ENCODE results near the gene BCL2L1.
"Not testable (repeated sequence)": the region's sequence is repeated elsewhere in the genome, so short reads cannot be mapped to it uniquely, and the experiment has no call there.

The BCL2L1 gene

DNA sequence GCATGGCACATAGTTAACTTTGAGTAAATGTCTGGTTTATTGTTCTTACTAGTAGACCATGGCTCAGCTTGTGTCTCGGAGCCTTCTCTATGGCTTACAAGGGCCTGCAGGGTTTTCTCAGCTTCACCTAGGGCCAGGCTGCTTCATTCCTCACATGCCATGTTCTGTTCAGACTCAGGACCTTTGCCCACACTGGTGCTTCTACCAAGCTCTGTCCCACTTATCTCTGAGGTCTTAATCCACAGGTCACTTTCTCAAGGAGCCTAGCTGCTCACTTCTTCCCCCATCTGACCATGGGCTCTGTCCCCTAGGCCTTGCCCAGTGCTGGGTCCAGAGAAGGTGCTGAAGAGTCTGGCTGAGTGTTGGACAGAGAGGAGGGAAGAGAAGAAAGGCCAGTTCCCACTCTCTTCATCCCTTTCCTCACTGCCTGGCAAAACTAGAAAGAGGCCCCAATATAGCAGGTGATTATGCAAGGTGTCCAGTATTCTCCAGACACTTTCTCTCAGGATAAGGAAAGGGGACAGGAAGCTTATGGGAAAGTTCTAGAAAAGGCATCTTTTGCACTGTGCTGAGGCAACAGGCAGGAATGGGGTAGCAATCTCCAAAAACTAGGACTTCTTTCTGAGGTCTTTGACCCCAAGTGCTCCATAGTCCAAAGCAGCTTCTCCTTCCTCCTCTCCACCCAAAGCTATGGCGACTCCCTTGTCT lies 45.0 kb downstream of the BCL2L1 start:
- in situ Hi-C loops (cut with MboI; ENCODE audit: low sequenced_read_pairs) = no loop called here

DNA sequence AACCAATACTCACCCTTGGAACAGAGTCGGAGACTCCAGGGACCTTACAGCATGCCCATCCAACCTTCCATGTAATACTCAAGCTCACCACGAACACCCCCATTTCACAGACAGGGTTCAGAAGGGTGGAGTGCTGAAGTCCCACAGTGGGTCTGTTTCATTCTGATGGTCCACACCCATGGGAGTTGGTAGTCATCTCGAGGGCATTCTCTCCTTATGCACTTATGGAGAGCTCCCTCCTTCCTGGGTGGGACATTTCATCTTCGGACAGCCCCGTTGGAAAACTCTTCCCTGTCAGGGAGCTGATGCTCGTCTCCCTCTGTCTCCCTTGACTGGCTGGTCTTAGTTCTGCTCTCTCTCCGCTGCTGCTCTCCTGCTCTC lies 46.1 kb downstream of the BCL2L1 start:
- in situ Hi-C loops (cut with MboI; ENCODE audit: low sequenced_read_pairs) = no loop called here

DNA sequence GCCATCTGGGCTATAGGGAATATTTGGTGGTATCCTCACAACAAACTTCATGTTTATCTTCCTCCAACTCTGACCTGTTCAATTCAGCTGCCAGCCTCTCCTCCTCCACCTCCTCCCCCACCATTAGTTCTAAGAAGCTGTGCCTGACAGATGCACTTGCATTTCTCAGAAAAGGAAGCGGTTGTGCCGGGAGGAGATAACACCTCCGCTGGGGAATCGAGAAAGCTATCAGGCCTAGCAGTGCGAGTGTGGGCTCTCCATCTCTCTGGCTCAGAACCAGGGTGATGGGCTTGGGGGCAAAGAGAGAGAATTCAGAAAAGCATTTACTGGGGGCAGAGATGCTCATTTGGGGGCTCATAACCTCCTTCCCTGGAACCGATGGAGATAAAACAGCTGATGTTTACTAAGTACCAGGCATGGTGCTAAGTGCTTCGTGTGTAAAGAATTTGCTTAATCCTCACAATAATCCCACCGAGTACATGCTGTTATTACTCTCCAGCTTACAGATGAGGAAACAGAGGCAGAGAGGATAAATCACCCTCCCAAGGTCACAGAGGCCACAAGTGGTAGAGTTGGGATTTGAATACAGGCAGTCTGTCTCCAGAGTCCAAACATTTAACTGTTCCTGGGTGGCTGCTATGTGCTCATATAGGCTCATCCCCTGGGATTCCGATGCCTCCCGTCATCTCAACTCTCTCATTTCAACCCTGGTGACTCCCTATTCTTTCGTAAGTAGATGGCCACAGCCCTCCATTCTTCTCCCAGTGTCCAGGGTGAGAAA lies 46.6 kb downstream of the BCL2L1 start:
- in situ Hi-C loops (cut with MboI; ENCODE audit: low sequenced_read_pairs) = no loop called here

DNA sequence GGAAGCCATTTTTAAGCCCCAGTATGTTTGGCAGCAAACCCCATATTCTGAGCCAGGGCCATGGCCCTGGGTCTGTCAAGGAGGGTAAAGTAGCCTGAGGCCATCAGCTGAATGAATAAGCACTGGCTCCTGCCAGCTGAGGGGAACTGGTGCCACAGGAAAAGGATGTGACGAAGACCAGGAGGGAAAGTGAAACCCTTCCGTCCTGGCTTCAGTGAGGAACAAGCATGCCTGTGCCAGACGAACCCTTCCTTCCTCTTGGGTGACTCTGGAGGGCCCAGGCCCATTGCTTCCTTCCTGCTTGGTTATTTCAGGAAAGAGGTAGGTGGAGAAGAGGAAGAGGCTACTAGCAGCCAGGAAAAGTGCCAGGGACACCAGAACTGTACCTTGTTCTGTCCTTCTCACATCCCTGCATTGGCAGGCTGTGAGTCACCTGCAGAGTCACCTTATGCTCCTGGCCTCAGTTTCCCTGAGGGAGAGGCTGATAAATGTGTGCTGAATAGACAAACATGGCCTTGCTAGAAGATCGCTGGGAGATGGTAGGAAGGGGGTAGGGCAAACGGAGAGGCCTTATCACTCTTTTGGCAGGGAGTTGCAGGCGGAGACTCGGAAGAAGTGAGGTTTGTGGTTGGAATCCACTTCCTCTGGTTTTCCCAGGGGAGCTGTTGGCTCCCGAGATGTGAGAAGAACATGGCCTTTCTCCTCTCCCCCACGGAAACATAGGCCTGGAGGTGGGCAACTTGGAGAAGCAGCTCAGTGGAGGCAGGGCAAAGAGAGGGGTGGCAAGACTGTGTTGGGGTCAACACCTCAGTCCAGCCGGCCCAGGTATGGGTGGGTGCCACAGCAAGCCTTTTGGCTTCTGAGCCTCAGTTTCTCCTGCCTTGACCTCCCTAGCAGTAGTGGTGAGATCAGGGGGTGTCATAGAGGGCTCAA lies 47.5 kb downstream of the BCL2L1 start:
- in situ Hi-C loops (cut with MboI; ENCODE audit: low sequenced_read_pairs) = no loop called here

DNA sequence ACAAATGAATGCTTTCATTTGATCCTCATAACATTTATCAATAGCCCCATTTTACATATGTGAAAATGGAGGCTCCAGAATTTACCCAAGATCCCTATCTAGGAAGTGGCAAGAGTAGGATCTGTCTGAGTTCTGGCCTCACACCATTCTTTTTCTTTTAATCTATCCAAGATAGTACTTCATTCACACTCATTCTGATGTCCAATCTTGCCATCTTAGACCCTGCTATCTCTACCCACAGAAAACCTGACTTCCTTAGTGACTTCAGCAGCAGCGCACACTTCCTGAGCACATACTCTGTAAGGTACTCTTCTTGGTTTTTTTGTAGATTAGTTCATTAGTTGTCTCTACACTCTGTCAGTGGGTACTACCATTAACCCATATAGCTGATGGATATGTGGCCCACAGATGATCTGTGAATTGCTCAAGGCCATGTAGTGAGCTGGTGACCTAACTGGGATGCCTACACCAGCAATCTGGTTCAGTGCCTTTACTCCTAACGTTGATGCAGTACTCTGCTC lies 48.7 kb downstream of the BCL2L1 start:
- in situ Hi-C loops (cut with MboI; ENCODE audit: low sequenced_read_pairs) = no loop called here

DNA sequence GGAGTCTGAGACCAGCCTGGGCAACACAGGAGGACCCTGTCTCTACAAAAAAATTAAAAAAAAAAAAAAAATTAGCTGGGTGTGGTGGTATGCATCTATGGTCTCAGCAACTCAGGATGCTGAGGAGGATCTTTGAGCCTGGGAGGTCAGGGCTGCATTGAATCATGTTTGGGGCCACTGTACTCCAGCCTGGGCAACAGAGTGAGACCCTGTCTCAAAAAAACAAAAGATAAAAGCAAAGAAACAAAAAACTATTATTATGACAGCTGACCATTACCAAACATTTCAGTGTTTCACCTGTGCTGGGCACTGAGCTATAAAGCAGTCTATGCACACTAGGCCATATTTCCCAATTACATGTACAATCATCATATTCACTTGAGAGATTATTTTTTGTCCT lies 49.2 kb downstream of the BCL2L1 start:
- in situ Hi-C loops (cut with MboI; ENCODE audit: low sequenced_read_pairs) = no loop called here

DNA sequence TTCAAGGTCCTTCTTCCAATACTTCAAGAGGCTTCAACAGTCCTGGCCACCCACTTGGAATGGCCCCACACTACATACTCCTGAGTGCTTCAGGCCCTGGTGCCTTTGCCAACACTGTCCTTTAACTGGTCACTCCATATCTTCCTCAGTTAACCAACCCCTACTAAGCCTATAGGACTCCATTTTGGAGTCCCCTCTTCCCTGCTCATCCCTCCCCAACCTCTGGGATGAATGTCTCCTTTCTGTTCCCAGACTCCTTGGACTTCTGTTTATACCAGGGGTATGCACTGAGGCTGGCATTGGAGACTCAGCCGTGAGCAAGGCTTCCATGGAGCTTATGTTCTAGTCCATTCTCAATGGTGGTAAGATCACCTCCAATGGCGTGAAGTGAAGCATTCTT lies 51.3 kb downstream of the BCL2L1 start:
- in situ Hi-C loops (cut with MboI; ENCODE audit: low sequenced_read_pairs) = no loop called here

DNA sequence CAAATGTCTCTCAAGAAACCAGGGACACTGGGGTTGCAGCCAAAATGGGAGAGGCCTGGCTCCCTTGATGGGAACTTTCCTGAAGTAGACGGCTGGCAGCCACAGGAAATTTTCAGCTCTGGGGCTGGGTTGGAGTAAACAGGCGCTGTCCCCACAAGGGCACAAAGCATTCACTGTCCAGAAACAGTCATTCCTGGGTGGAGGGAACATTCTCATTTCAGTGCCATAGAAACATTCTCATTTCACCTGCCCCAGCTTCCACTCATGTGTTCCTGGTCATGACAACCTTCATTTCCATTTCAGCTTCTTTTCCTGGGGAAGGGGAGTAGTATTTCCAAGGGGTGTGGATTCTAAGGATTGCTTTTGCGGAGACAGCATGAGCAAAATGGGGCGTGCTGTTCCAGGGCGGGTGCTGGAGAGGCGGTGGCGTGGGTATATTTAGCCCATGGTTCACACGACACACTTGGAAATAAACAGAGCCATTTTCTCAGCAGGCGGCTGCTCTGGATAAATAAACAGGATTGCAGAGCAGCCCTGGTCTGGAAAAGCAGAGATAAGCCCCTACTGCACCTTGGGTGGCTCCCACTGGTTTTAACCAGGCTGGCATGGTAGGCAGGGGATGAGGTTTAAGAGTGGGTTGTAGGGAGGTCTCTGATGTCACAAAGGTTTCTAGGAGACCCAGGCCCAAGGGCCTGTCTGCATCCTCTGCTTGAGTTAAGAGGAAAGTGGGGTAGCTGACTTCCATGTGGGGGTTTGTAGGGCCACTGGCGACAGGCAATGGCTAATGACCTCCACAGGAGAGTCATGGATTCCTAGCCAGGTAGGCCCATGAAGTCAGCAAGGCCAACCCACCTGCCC lies 52.1 kb downstream of the BCL2L1 start:
- in situ Hi-C loops (cut with MboI; ENCODE audit: low sequenced_read_pairs) = no loop called here

DNA sequence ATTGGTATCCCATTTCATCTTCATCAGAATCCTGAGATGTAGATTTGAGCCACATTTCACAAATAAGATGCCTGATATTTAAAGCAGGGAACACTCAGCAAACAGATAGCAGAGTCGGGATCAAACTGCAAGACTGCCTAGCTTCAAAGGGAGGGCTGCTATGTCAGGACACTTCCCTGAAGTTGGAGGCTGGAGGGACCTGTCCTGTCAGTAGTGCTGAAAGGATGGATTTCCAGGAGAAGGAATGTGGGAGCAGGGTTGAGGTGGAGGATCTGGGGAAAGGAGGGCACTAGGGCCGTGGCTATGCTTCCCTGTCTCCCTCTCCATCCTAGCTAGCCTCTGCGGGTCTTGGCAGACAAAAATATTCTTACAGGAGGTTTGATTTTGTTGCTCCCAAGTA lies 52.8 kb downstream of the BCL2L1 start:
- in situ Hi-C loops (cut with MboI; ENCODE audit: low sequenced_read_pairs) = no loop called here

DNA sequence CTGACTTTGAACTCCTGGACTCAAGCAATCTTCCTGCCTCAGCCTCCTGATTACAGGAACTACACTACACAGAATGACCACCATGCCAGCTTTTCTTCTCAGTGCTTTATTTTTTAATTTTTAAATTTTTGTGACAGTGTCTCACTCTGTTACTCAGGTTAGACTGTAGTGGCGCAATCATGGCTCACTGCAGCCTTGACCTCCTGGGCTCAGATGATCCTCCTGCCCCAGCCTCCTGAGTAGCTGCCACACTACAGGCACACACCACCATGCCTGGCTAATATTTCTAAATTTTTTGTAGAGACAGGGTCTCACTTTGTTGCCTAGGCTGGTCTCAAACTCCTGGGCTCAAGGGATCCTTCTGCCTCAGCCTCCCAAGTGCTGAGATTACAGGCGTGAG lies 53.7 kb downstream of the BCL2L1 start:
- in situ Hi-C loops (cut with MboI; ENCODE audit: low sequenced_read_pairs) = not testable (repeated sequence)

DNA sequence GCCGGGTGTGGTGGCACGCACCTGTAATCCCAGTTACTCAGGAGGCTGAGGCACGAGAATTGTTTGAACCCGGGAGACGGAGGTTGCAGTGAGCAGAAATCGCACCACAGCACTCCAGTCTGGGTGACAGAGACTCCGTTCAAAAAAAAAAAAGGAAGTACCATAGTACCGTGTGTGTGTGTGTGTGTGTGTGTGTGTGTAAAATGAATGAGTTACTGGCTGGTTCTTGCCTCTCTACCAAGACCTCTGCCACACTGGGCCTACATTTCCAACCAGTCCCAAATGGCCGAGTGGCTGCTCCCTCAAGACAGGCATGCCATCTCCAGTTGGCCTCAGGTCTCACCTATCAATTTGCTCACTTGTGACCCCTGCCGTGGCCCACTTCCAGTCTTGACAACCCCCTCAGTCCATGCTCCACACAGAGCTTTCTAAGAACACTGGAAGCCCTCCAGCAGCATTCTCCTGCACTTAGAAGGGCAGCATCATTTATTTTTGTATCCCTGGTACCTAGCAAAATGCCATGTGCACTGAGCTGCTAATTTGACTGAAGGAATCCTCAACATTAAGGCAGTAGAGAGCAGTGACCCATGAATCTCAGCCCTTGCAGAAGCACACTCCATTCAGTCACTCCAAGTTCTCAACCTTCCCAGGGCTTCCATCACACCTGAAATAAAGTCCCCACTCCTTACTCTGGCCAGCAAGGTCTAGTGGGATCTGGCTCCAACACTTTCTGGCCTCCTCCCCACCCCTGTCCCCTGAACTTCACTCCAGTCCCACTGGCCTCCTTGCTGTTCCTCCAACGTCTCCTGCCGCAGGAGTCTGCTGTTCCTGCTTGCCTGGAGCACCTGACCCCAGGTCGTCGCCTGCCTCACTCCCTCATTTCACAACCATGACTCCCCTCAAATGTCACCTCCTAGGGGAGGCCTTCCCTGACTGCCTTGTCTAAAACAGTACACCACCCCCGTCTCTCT lies 55.1 kb downstream of the BCL2L1 start:
- in situ Hi-C loops (cut with MboI; ENCODE audit: low sequenced_read_pairs) = no loop called here

DNA sequence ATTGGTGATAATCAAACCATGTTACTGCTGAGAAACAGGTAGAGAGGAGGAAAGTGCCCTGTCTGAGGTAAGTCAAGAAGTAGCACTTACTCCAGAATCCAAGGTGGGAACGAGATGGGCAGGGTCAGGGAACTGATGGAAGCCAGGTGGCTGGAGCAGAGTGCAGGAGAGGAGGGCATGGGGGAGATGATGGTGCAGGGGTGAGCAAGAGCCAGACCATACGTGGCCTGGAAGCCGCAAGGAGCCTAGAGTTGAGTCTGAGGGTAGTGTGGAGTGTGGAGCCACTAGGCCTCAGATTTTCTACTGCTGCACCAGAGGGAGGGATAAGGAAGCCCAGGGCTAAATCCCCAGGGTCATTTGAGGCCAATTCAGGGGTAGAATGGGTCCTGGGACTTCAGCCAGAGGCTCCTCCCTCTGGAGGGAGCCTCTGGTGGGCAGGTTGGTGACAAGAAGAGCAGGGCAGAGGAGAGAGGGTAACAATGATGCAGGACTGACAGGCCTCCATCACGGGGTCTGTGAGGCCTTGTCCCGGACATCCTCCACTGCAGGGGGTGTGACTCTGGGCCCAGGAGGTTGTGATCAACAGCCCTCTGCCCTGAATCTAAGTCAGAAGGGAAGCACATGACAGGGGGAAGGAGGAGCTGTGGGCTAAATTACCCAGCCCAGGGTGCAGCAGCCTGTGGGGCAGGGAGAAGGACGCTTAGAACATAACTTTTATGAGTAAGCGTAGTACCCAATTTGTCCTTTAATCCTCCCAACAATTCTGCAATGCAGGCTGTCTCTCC lies 56.2 kb downstream of the BCL2L1 start:
- in situ Hi-C loops (cut with MboI; ENCODE audit: low sequenced_read_pairs) = no loop called here

DNA sequence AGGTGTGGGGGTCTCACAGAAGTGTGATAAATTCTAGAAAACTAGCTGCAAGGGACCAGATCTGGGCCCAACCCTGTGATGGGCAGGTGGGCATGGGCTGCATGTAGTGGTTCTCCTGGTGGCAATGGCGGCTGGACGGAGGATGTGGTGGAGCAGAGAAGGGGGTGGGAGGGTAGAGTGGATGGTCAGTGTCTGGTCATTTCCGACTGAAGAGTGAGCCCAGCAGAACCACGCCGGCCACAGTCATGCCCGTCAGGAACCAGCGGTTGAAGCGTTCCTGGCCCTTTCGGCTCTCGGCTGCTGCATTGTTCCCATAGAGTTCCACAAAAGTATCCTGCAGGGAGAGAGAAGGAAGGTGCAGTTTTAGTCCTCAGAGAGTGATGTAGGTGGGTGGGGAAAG lies 56.9 kb downstream of the BCL2L1 start:
- in situ Hi-C loops (cut with MboI; ENCODE audit: low sequenced_read_pairs) = no loop called here

DNA sequence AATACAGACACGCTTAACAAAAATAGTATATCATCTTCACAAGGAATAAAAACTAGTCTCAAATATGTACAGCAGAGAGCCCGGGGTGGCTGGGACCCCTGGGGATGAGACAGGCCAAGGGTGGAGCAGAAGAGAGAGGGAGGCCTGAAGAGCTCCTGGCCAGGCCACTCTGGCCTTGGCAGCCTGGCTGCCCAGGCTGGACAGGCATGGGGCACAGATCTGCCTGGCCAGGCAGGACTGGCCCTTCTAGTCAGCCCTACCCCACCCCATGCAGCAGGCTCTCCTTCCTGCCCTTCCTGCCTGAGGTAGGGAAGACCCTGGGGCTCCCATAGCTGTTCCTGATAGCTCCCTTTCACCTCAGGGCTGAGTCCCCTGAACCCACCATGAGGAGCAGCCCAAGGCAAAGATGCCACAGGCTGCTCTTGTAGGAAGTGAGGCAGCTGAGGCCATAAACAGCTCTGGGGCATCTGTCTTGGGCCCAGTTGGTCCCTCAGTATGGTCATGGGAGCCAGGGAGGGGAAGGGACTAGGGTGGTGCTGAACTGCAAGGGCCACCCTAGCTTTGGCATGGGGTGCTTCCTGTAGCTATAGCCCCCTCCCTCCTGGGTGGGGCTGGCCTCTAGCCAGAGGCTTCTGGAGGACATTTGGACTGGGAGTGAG lies 57.8 kb downstream of the BCL2L1 start:
- in situ Hi-C loops (cut with MboI; ENCODE audit: low sequenced_read_pairs) = loop anchor here (5.0 kb wide), 1 partner anchor 57 kb away; the partner anchor contains the start of gene BCL2L1

DNA sequence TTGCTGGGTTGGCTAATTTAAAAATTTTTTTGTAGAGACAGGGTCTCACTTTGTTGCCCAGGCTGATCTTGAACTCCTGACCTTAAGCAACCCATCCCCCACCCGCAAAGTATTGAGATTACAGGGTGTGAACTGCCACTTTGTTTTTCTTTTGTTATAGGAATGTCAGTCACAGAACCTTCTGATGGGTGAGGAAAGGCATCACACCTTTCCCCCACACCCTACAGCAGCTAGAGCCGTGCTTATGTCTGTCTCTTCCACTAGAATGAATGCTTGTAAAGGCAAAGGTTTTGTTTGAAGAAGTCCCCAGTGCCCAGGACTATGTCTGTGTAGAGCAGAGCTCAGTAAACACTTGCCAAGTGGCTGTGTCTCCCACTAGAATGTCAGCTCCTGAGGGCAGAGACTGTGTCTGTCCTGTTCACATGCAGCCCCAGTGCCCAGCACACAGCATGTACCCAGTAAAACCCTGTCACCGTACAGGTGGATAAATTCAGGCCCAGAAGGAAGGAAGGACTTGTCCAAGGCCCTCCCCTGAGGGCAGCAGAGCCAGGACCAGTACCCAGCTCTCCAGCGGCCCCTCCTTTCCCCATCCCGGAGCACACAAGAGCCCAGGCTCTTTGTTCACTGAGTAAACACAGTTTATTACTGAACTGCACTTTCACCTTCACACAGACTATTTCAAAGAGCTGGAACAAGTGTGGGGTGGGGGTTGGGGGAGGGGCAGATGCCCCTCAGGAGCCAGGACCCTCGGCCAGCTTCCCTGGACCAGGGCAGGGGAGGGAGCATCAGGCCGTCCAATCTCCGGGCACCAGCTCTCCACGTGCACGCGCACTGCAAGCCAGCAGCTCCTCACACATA lies 58.6 kb downstream of the BCL2L1 start:
- in situ Hi-C loops (cut with MboI; ENCODE audit: low sequenced_read_pairs) = loop anchor here (5.0 kb wide), 1 partner anchor 58 kb away; the partner anchor contains the start of gene BCL2L1

DNA sequence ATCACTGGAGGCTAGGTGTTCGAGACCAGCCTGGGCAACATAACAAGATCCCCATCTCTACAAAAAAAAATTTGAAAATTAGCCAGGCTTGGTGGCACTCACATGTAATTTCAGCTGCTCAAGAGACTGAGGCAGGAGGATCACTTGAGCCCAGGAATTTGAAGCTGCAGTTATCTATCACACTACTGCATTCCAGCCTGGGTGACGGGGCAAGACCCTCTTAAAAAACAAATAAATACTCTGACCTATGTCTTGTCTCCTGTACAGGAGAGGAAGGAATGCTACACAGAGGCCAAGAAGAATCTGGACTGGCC lies 59.2 kb downstream of the BCL2L1 start:
- in situ Hi-C loops (cut with MboI; ENCODE audit: low sequenced_read_pairs) = loop anchor here (5.0 kb wide), 1 partner anchor 59 kb away; the partner anchor contains the start of gene BCL2L1

DNA sequence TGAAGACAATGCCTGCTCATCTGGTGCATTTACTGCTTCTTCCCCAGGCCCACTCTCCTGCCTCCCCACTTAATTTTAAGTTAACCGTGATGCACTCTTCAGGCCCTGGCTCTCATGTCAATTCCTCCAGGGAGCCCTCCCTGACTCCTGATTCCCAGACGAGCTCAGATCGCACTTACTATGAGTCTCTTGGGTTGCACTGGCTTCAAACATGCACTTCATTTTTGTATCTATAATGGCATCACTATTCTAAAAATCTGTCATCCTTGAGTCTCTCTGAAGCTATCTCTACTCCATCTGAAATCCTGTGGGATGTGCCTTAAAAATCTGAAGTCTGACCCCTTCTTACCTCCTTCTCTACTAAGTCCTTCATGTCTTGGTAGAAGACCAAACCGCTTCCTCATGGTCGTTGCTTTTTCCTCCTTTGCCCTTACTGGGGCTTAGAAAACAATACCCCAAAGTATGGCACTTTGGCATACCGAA lies 60.3 kb downstream of the BCL2L1 start:
- in situ Hi-C loops (cut with MboI; ENCODE audit: low sequenced_read_pairs) = loop anchor here (5.0 kb wide), 1 partner anchor 60 kb away; the partner anchor contains the start of gene BCL2L1

Data from HL-60/S4 (cell line).